WTC11 (cell line): ENCODE measurements around the gene HPSE2. TPM values are rescaled to one million over a fixed set of nuclear protein-coding genes. Genes with fewer than 3 reads are reported as not detected.

ENCODE experiments used
- ATAC-seq: fragments of 200-7000 bp; cut with Tn5 transposase; 2 replicates; pipeline ENCODE4 v1.10.0; 2021; ENCODE audit warnings: mild to moderate bottlenecking, moderate library complexity
- CTCF ChIA-PET: fragments of 300-600 bp; sonication (Branson Sonifier 250); formaldehyde crosslinking; loops from one replicate; lab custom pipeline; 2021; ENCODE audit warnings: antibody characterized with exemption; lab: Charles Lee
- POLR2A ChIA-PET: fragments of 350-600 bp; sonication (Branson Sonifier 250); formaldehyde crosslinking; loops from one replicate; lab custom pipeline; 2021; ENCODE audit warnings: antibody characterized with exemption; lab: Charles Lee
- DNase-seq: peaks from one replicate; pipeline ENCODE4 v3.0.0; 2021; ENCODE audit warnings: low spot score
- H3K27ac Mint-ChIP-seq: 2 replicates; pipeline ENCODE4 v1.8.0; 2021; ENCODE audit warnings: mixed read lengths
- H3K27me3 Mint-ChIP-seq: 2 replicates; pipeline ENCODE4 v1.8.0; 2021; ENCODE audit warnings: low read depth, mild to moderate bottlenecking, moderate library complexity, mixed read lengths
- H3K36me3 Mint-ChIP-seq: 2 replicates; pipeline ENCODE4 v1.8.0; 2021; ENCODE audit warnings: mixed read lengths
- H3K4me1 Mint-ChIP-seq: 2 replicates; pipeline ENCODE4 v1.8.0; 2022; ENCODE audit warnings: mixed read lengths
- H3K4me3 Mint-ChIP-seq: 2 replicates; pipeline ENCODE4 v1.8.0; 2021; ENCODE audit warnings: mild to moderate bottlenecking, moderate library complexity, mixed read lengths
- H3K9me3 Mint-ChIP-seq: 2 replicates; pipeline ENCODE4 v1.8.0; 2021; ENCODE audit warnings: mixed read lengths
- ARID4B ChIP-seq: sonication (generic); formaldehyde crosslinking; IDR thresholded peaks from 2 replicates; pipeline ENCODE4 v1.8.0; 2023; ENCODE audit warnings: missing genetic modification reagents, mild to moderate bottlenecking, borderline replicate concordance
- ATF6 ChIP-seq: sonication (generic); formaldehyde crosslinking; IDR thresholded peaks from 2 replicates; pipeline ENCODE4 v1.8.1; 2023; ENCODE audit warnings: mild to moderate bottlenecking, missing genetic modification reagents
- E2F5 ChIP-seq: sonication (generic); formaldehyde crosslinking; IDR thresholded peaks from 2 replicates; pipeline ENCODE4 v1.8.1; 2022; ENCODE audit warnings: mild to moderate bottlenecking, moderate library complexity, missing genetic modification reagents
- ESRRA ChIP-seq: sonication (generic); formaldehyde crosslinking; IDR thresholded peaks from 2 replicates; pipeline ENCODE4 v1.8.1; 2022; ENCODE audit warnings: mild to moderate bottlenecking, missing genetic modification reagents, borderline replicate concordance
- FOXP4 ChIP-seq: sonication (generic); formaldehyde crosslinking; IDR thresholded peaks from 2 replicates; pipeline ENCODE4 v1.8.0; 2022; ENCODE audit warnings: mild to moderate bottlenecking, missing genetic modification reagents
- JUN ChIP-seq: sonication (generic); formaldehyde crosslinking; IDR thresholded peaks from 2 replicates; pipeline ENCODE4 v1.8.0; 2023; ENCODE audit warnings: mild to moderate bottlenecking, missing genetic modification reagents
- RELA ChIP-seq: sonication (generic); formaldehyde crosslinking; IDR thresholded peaks from 2 replicates; pipeline ENCODE4 v1.8.1; 2022; ENCODE audit warnings: missing genetic modification reagents, mild to moderate bottlenecking, borderline replicate concordance
- RORB ChIP-seq: fragments of 250-450 bp; sonication (Bioruptor Pico); IDR thresholded peaks from 2 replicates; pipeline ENCODE4 v1.9.0; 2021; ENCODE audit warnings: mild to moderate bottlenecking
- TCF7 ChIP-seq: sonication (generic); formaldehyde crosslinking; IDR thresholded peaks from 2 replicates; pipeline ENCODE4 v1.8.0; 2022; ENCODE audit warnings: mild to moderate bottlenecking, low read depth, missing genetic modification reagents, moderate library complexity
- TEAD1 ChIP-seq: sonication (generic); formaldehyde crosslinking; IDR thresholded peaks from 2 replicates; pipeline ENCODE4 v1.8.0; 2022; ENCODE audit warnings: mild to moderate bottlenecking, missing genetic modification reagents
- ZNF232 ChIP-seq: sonication (generic); formaldehyde crosslinking; IDR thresholded peaks from 2 replicates; pipeline ENCODE4 v1.8.0; 2022; ENCODE audit warnings: mild to moderate bottlenecking, missing genetic modification reagents
- ZNF396 ChIP-seq: fragments of 250-450 bp; sonication (Bioruptor Pico); IDR thresholded peaks from 2 replicates; pipeline ENCODE4 v1.8.0; 2021; ENCODE audit warnings: mild to moderate bottlenecking, moderate library complexity, borderline replicate concordance
- ZNF416 ChIP-seq: fragments of 250-450 bp; sonication (Bioruptor Pico); IDR thresholded peaks from 2 replicates; pipeline ENCODE4 v1.9.0; 2021; ENCODE audit warnings: mild to moderate bottlenecking, inconsistent platforms
- ZNF532 ChIP-seq: fragments of 250-450 bp; sonication (Bioruptor Pico); IDR thresholded peaks from 2 replicates; pipeline ENCODE4 v1.9.0; 2021; ENCODE audit warnings: mild to moderate bottlenecking, borderline replicate concordance
- total RNA-seq: library from RNA; stranded (reverse); gene quantifications from 3 replicates; pipeline ENCODE4 v1.2.3, GENCODE V29; 2021

Gene HPSE2
- total RNA-seq, 1 experiment from 2014 or later = 0.66 TPM

GRCh38 chr10:98536551-98536950 is 699.1 kb downstream of the HPSE2 start:
- Mint-ChIP-seq H3K4me1 (peaks cover 8% of the 10 kb centered on the region), H3K4me3 (no peak overlapping the region), H3K27me3 (no peaks in the 10 kb centered on the region), H3K9me3 (0 out of 2 replicates have a peak, but pooled peaks cover 5% of the 10 kb centered on the region), H3K27ac (no peak overlapping the region), H3K36me3 (no peaks in the 10 kb centered on the region; the same call in 1 of the 2 replicates)
- no peak for TF ChIP-seq ZNF416 (CRISPR knock-in tag)
- no peak for TF ChIP-seq TEAD1 (CRISPR knock-in tag)
- no peak for TF ChIP-seq ZNF532 (CRISPR knock-in tag)
- TF ChIP-seq ZNF396 (CRISPR knock-in tag) = no peak
- no peak for TF ChIP-seq ATF6 (CRISPR knock-in tag)
- TF ChIP-seq TCF7 (CRISPR knock-in tag) = no peak
- no peak for TF ChIP-seq RELA (CRISPR knock-in tag)
- no peak for TF ChIP-seq ESRRA (CRISPR knock-in tag)
- TF ChIP-seq ARID4B (CRISPR knock-in tag) = no peak
- no peak for TF ChIP-seq FOXP4
- no peak for TF ChIP-seq E2F5 (CRISPR knock-in tag)
- no peak for TF ChIP-seq JUN
- TF ChIP-seq RORB (CRISPR knock-in tag) = no peak
- TF ChIP-seq ZNF232 (CRISPR knock-in tag) = no peak
- ChIA-PET POLR2A (no interaction called here), CTCF (interaction anchor here (0.6 to 1.4 kb wide), 2 partner anchors 69 to 101 kb away, joined by 4 read pairs; no protein-coding TSS in a partner anchor)
- peak; percentile 41; the same call in 1 of the 2 replicates for ATAC-seq
- DNase-seq = no peak
